CD4-positive, alpha-beta T cell treated with Interferon alpha-2 for 1 hour (primary cell): ENCODE data around the gene NXF1.
"Not testable (repeated sequence)": the region's sequence is repeated elsewhere in the genome, so short reads cannot be mapped to it uniquely, and the experiment has no call there.

Experiments used
- DNase-seq, 2 donors: peaks; one replicate each; pipeline ENCODE4 v3.0.0-alpha.2; 2020 to 2022

The NXF1 gene

DNA sequence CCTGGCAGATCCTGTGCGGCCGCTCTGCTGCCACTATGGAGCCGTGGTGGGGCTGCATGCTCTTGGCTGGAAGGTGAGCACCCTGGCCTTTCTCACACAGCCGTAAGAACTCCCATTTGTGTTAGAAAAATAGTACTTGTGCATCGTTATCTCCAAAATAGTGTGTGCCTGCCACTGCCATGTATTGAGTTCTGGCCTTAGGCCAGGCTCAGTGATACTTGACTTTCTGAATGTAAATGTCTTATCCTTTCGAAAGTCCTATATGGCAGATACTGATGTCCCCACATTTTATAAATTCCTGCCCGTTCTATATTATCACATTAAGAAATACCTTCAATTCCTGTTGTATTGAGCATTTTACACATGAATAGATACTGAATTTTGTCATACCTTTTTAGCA is 22.5 kb downstream of the NXF1 start:
- DNase-seq = no peak

DNA sequence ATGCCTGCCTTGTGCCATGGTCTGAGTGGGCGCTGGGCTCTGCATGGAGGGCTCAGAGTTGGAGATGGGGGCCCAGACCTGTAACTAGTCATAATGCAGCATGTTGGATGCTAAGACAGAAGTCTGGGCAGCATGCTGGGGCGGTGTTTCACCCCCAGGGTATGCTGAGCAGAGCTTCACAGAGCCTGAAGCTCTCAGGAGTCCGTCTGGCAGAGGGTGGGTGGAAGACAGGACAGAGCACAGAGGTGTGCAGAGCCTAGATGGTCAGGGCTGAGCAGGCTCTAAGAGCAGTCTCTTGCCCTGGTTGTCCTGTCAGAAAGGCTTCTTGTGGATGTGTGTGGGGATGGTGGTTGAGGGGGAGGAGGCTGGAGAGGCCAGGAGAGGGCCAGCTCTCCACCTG is 26.8 kb downstream of the NXF1 start:
- DNase-seq = no peak

DNA sequence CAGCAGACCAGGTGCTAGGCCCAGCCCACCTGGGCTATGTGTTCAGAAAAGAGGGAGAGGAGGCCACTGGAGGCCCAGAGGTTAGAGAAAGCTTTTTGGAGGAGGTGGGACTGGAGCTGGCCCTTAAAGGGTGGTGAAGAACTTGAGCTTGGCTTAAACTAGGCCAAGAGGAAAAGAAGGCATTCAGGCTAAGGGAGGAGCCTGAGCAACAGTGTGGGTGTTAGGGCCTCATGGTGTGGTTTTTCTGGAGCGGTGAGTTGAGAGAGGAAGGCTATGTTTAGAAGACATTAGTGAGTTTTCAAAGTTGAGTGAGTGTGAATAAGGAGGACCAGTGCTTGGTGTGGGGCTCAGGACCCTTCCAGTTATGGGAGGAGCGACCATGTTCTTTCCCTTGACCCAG is 27.9 kb downstream of the NXF1 start:
- no peak for DNase-seq

DNA sequence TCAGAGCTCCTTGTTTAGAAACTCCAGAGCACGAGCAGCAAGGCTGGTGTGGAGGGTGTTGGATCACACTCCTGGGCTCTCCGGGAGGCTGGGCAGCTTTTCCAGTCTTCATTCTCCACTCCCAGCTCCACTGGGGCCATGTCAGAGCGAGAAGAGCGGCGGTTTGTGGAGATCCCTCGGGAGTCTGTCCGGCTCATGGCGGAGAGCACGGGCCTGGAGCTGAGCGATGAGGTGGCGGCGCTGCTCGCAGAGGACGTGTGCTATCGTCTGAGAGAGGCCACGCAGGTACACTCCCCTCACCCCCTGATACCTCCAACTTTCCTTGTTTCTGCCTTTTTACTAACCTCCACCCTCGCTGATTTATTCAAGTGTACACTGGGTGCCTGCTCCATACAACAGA is 29.6 kb downstream of the NXF1 start:
- no peak for DNase-seq

DNA sequence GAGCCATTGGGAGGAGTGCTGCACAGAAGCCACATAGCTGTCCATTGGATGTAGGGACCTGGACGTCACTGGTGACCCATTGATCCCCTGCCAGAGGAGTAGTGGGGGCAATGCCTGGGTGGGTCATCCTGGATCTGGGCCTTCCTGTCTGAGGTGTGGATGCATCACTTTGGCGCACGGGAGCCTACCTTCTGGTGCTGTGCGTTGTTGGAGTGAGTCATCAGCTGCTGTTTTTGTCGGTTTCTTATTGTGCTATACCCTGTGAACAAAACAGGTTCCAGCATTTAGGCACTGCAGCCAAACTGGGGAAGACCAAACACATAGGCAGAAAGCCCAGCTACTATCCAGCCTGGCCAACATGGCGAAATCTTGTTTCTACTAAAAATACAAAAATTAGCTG is 30.8 kb downstream of the NXF1 start:
- DNase-seq = no peak

- peak; percentile 89 to 93 for DNase-seq
These were observed 33.9 kb downstream of the NXF1 start, which contains the start of gene TAF6L for GRCh38 chr11:62771144-62772021. Gene TAF6L, plus strand, starts transcription at chr11:62771396. Its CDS starts 4,388 bp downstream, at chr11:62775784.

DNA sequence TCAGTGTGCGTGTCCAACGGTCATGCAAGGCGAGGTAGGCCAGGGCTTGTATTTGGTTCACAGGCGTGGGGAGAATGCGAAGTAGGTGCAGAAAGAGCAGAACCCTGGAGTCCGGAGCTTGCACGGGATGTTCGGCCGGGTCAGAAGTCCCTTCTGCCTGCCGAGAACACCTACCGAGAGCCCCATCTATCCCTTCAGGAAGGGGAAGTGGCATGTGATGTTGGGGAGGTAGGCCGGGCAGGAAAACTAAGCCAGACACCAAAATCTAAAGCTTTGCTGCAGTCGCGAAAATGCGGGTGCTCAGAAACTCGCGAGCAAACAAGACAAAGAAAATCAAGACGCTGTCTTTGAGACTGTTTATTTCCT is 34.5 kb downstream of the NXF1 start:
- DNase-seq = no peak

DNA sequence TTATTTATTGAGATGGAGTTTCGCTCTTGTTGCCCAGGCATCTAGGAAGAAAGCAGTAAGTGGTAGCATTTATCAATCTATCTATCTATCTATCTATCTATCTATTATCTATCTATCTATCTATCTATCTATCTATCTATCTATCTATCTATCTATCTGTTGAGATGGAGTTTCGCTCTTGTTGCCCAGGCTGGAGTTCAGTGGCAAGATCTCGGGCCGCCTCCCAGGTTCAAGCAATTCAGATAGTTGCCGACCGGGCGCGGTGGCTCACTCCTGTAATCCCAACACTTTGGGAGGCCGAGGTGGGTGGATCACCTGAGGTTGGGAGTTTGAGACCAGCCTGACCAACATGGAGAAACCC is 44.4 kb downstream of the NXF1 start:
- not testable (repeated sequence) for DNase-seq

GRCh38 chr11:62757846-62758788 is 47.1 kb downstream of the NXF1 start:
- DNase-seq = no peak

GRCh38 chr11:62755086-62755615 is 50.1 kb downstream of the NXF1 start:
- DNase-seq = no peak

GRCh38 chr11:62753736-62754603 is 51.3 kb downstream of the NXF1 start, which contains the start of gene ZBTB3:
Gene ZBTB3, minus strand, starts transcription at chr11:62754160. Its CDS starts 496 bp downstream, at chr11:62753664.
- DNase-seq = peak; percentile 99

DNA sequence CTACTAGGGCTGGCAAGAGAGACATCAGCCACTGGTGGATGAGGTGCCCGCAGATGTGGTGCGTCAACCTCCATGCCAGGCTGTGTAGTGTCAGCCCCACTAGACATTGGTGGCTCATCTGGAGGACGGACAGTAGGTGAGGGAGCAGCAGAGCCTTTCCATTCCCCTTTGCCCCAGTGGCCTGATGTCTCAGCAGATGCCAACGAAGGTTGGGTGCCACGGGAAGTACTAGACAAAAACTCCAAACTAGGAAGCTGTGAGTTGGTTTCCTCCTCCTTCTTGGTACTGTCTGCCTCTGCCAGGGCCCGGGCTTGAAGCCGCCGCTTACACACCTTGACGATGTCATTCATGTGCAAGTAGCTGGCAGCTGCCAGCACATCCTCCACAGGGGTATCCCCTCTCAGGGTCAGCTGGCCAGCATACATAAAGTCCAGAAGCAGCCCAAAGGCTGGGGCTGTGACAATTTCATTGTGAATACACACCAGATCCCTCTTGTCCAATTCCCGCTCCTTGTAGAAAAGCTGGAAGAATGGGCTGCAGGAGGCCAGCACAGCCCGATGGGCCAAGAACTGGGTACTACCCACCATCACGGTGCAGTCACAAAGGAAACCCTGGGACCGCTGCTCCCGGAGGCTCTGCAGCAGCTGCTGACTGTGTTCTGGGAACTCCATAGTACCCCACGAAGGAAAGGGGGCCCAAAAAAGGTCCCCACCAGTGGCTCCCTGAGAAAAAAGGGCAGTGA is 52.1 kb downstream of the NXF1 start:
- no peak for DNase-seq

DNA sequence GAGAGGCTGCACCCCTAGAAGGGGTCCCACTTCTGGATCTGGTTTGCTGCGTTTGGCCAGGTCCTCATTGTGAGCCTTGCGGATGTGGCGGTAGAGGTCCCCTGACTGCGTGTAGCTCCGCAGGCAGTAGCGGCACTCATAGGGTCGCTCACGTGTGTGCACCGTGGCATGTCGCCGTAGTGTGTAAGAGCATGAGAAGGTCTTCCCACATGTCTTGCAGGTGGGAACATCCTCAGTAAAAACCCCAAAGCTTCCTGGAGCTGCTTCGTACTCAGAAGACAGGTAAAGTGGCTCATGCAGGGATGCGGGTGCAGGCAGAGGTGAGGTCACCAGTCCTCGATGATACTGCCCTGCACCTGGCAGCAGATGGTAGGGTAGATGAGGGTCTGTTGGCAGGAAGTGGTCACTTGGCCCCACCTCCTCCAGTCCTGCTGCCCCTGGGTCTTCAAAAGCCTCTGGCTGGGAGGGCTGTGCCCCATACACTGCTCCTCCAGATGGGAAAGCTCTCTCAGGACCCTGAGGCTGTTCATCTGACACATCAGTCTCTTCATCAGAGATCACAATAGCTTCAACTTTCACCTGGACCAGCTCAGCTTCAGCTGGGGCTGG is 53.0 kb downstream of the NXF1 start:
- DNase-seq = no peak

DNA sequence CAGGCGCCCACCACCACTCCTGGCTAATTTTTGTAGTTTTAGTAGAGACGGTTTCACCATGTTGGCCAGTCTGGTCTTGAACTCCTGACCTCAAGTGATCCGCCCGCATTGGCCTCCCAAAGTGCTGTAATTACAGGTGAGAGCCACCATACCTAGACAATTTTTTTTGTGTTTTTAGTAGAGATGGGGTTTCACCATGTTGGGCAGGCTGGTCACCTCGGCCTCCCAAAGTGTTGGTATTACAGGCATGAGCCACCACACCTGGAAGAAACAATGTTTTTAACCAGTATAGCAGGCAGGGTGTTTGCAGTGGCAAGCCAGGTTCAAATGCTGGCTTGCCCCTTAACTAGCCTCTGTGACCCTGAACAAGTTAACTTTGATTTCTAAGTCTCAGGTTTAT is 55.3 kb downstream of the NXF1 start:
- DNase-seq = not testable (repeated sequence)

GRCh38 chr11:62747475-62748160 is 57.6 kb downstream of the NXF1 start:
- no peak for DNase-seq
